Measurements from ENCODE around the gene SAG.

- no peak for TF ChIP-seq POLR2A (IDR thresholded peaks at IDR 0.05)
- no peak for TF ChIP-seq CTCF (IDR thresholded peaks at IDR 0.05)
- no peak for TF ChIP-seq POLR2AphosphoS5 (IDR thresholded peaks at IDR 0.05)
- TF ChIP-seq EP300 (IDR thresholded peaks at IDR 0.05): no peak
Measured at GRCh38 chr2:233314180-233314925, 6.7 kb downstream of the SAG start.

Measured in gastroesophageal sphincter (tissue), 3 donors.